GM23338 (cell line): Measurements from ENCODE around the gene OAS1. TPM values are rescaled to one million over a fixed set of nuclear protein-coding genes. Genes with fewer than 3 reads are reported as not detected.

Experiments used
- ATAC-seq: fragments of 200-7000 bp; cut with Tn5 transposase; 3 replicates; pipeline ENCODE4 v1.9.1; 2020
- DNase-seq: peaks from one replicate; pipeline ENCODE4 v3.0.0-alpha.2; 2015; ENCODE audit warnings: low spot score
- H2AFZ ChIP-seq: fragments of 200-600 bp; sonication (generic); 2 replicates; pipeline ENCODE4 v1.8.0; 2016; ENCODE audit warnings: antibody characterized with exemption, mild to moderate bottlenecking, moderate library complexity
- H3F3A ChIP-seq: fragments of 200-600 bp; sonication (generic); replicated peaks from 2 replicates; pipeline ENCODE4 v1.8.0; 2017; ENCODE audit warnings: antibody characterized with exemption, mixed run types, low read depth
- H3K27ac ChIP-seq: fragments of 200-600 bp; sonication (generic); 2 replicates; pipeline ENCODE4 v1.6.1; 2016; ENCODE audit warnings: low read depth
- H3K27me3 ChIP-seq: fragments of 200-600 bp; sonication (generic); 2 replicates; pipeline ENCODE4 v1.8.0; 2016; ENCODE audit warnings: mild to moderate bottlenecking, mixed run types, moderate library complexity; ENCODE audit not compliant: insufficient read depth
- H3K36me3 ChIP-seq: fragments of 200-600 bp; sonication (generic); 2 replicates; pipeline ENCODE4 v1.8.0; 2016; ENCODE audit warnings: mild to moderate bottlenecking; ENCODE audit not compliant: insufficient read depth
- H3K4me1 ChIP-seq: fragments of 200-600 bp; sonication (generic); 2 replicates; pipeline ENCODE4 v1.8.0; 2016; ENCODE audit warnings: mild to moderate bottlenecking, moderate library complexity; ENCODE audit not compliant: insufficient read depth
- H3K4me2 ChIP-seq: fragments of 200-600 bp; sonication (generic); 2 replicates; pipeline ENCODE4 v1.7.1; 2017; ENCODE audit warnings: mixed run types
- H3K4me3 ChIP-seq: fragments of 200-600 bp; sonication (generic); 2 replicates; pipeline ENCODE4 v1.6.1; 2016; ENCODE audit warnings: mixed run types
- H3K79me2 ChIP-seq: fragments of 200-600 bp; sonication (generic); replicated peaks from 2 replicates; pipeline ENCODE4 v1.8.0; 2017; ENCODE audit warnings: mild to moderate bottlenecking; ENCODE audit not compliant: insufficient read depth
- H3K9me2 ChIP-seq: fragments of 200-600 bp; sonication (generic); 2 replicates; pipeline ENCODE4 v1.8.0; 2017; ENCODE audit not compliant: insufficient read depth
- H4K20me1 ChIP-seq: fragments of 200-600 bp; sonication (generic); replicated peaks from 2 replicates; pipeline ENCODE4 v1.8.0; 2017; ENCODE audit warnings: mild to moderate bottlenecking; ENCODE audit not compliant: insufficient read depth
- H3K27ac Mint-ChIP-seq: 2 replicates; pipeline ENCODE4 v1.8.0; 2020; ENCODE audit warnings: inconsistent platforms, mild to moderate bottlenecking, moderate library complexity, mixed read lengths
- H3K27me3 Mint-ChIP-seq: 3 replicates; pipeline ENCODE4 v1.8.0; 2022; ENCODE audit warnings: low read depth, mild to moderate bottlenecking, moderate library complexity, mixed read lengths, inconsistent platforms; ENCODE audit not compliant: insufficient read depth, poor library complexity
- H3K36me3 Mint-ChIP-seq: 3 replicates; pipeline ENCODE4 v1.8.0; 2021; ENCODE audit warnings: low read depth, mild to moderate bottlenecking, inconsistent platforms, moderate library complexity, mixed read lengths
- H3K4me1 Mint-ChIP-seq: 3 replicates; pipeline ENCODE4 v1.8.0; 2020; ENCODE audit warnings: mild to moderate bottlenecking, inconsistent platforms, mixed read lengths
- H3K4me3 Mint-ChIP-seq: 3 replicates; pipeline ENCODE4 v1.8.0; 2021; ENCODE audit warnings: moderate library complexity, mild to moderate bottlenecking, inconsistent platforms, mixed read lengths
- H3K9me3 Mint-ChIP-seq: 3 replicates; pipeline ENCODE4 v1.8.0; 2020; ENCODE audit warnings: moderate library complexity, mild to moderate bottlenecking, inconsistent platforms, mixed read lengths
- CREB1 ChIP-seq: fragments of 250-450 bp; sonication (Bioruptor Pico); IDR thresholded peaks from 2 replicates; pipeline ENCODE4 v1.5.0; 2020; ENCODE audit warnings: low read depth, mild to moderate bottlenecking, moderate library complexity
- CTCF ChIP-seq, 2 experiments: fragments of 200-600 bp in 1 of 2; sonication (generic) in 1 of 2; conservative IDR thresholded peaks; 2 replicates each; pipeline versions ENCODE4 v1.5.1 to v1.6.1; 2016 to 2017; ENCODE audit warnings: antibody characterized with exemption in 2 of 2, low read depth in 2 of 2, mild to moderate bottlenecking in 2 of 2, moderate library complexity in 1 of 2
- EZH2 ChIP-seq: fragments of 200-600 bp; sonication (generic); IDR thresholded peaks from one replicate; pipeline ENCODE4 v1.8.0; 2017; ENCODE audit warnings: antibody characterized with exemption, mild to moderate bottlenecking, low read depth; ENCODE audit not compliant: unreplicated experiment
- JUNB ChIP-seq: IDR thresholded peaks from one replicate; pipeline ENCODE4 v1.6.1; 2016; ENCODE audit warnings: antibody characterized with exemption; ENCODE audit not compliant: unreplicated experiment
- NANOG ChIP-seq: IDR thresholded peaks from 2 replicates; pipeline ENCODE4 v1.6.1; 2016; ENCODE audit warnings: antibody characterized with exemption, borderline replicate concordance
- POLR2AphosphoS5 ChIP-seq: IDR thresholded peaks from 2 replicates; pipeline ENCODE4 v1.6.1; 2016; ENCODE audit warnings: antibody characterized with exemption, low read depth
- ZNF114 ChIP-seq: fragments of 250-450 bp; sonication (Bioruptor Pico); IDR thresholded peaks from 2 replicates; pipeline ENCODE4 v1.5.0; 2020; ENCODE audit warnings: mild to moderate bottlenecking, moderate library complexity
- ZNF331 ChIP-seq: fragments of 250-450 bp; sonication (Bioruptor Pico); IDR thresholded peaks from 2 replicates; pipeline ENCODE4 v1.5.0; 2020; ENCODE audit warnings: low read depth, mild to moderate bottlenecking, moderate library complexity
- ZNF462 ChIP-seq: fragments of 250-450 bp; sonication (Bioruptor Pico); IDR thresholded peaks from 2 replicates; pipeline ENCODE4 v1.5.0; 2020; ENCODE audit warnings: mild to moderate bottlenecking, moderate library complexity
- polyA plus RNA-seq: library from polyadenylated mRNA; unstranded; fragments of >200 nt; fragmentation: Nextera tagmentation; extraction: Ambion mirVana; gene quantifications from 2 replicates; pipeline ENCODE4 v1.2.1, GENCODE V29; 2016
- total RNA-seq: library from RNA; depleted of rRNA; stranded (reverse); fragments of >200 nt; shearing (Covaris generic); gene quantifications from 2 replicates; pipeline ENCODE4 v1.2.3, GENCODE V29; 2014
- TF ChIP-seq, protein P1 (sequence below): IDR thresholded peaks from 2 replicates; pipeline ENCODE4 v1.6.1; 2016; ENCODE audit warnings: antibody characterized with exemption

Gene OAS1
- total and polyA plus RNA-seq, 2 experiments from 2014 or later: not detected

- TF ChIP-seq CTCF (conservative IDR thresholded peaks at IDR 0.05; ENCODE audit: low read depth in 2 of 2) (no peak), POLR2AphosphoS5 (no peak), ZNF462 (CRISPR knock-in tag) (no peak), NANOG (no peak), EZH2 (no peak)
Measured at GRCh38 chr12:112929715-112930114, 23.0 kb downstream of the OAS1 start (continued).

- peaks cover 3% of the 10 kb centered on the region for H3K27me3 Mint-ChIP-seq
- no peak for DNase-seq
- TF ChIP-seq CREB1 (CRISPR knock-in tag) (no peak), JUNB (no peak), ZNF331 (no peak), ZNF114 (no peak)
- TF ChIP-seq, protein P1, sequence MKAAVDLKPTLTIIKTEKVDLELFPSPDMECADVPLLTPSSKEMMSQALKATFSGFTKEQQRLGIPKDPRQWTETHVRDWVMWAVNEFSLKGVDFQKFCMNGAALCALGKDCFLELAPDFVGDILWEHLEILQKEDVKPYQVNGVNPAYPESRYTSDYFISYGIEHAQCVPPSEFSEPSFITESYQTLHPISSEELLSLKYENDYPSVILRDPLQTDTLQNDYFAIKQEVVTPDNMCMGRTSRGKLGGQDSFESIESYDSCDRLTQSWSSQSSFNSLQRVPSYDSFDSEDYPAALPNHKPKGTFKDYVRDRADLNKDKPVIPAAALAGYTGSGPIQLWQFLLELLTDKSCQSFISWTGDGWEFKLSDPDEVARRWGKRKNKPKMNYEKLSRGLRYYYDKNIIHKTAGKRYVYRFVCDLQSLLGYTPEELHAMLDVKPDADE: no peak
Measured at GRCh38 chr12:112930350-112930749, 23.6 kb downstream of the OAS1 start.

More at GRCh38 chr12:112930350-112930749, 23.6 kb downstream of the OAS1 start:
- H2AFZ ChIP-seq: no peak overlapping the region
- H3K27me3 ChIP-seq: no peaks in the 10 kb centered on the region
- H3K27ac ChIP-seq: no peak overlapping the region
- H3K4me3 Mint-ChIP-seq: no peak overlapping the region
- H3K9me2 ChIP-seq: no peaks in the 10 kb centered on the region
- H3K36me3 ChIP-seq: no peaks in the 10 kb centered on the region
- no peak overlapping the region for H3K27ac Mint-ChIP-seq
- H3K4me1 ChIP-seq: no peaks in the 10 kb centered on the region
- no peak for ATAC-seq
- H3K36me3 Mint-ChIP-seq: peaks cover 4% of the 10 kb centered on the region; the same call in 2 of the 3 replicates
- H3K79me2 ChIP-seq: no peaks in the 10 kb centered on the region
- H3K4me2 ChIP-seq: no peak overlapping the region
- H3K4me1 Mint-ChIP-seq: peaks cover 10% of the 10 kb centered on the region
- H4K20me1 ChIP-seq: no peaks in the 10 kb centered on the region
- no peak overlapping the region for H3K4me3 ChIP-seq
- H3K9me3 Mint-ChIP-seq: peaks cover 18% of the 10 kb centered on the region
- H3F3A ChIP-seq: no peaks in the 10 kb centered on the region
